HG02981 (cell line): ENCODE data around the gene ALDH7A1.
"Not testable (repeated sequence)": the region's sequence is repeated elsewhere in the genome, so short reads cannot be mapped to it uniquely, and the experiment has no call there.

Source experiments
- ATAC-seq: cut with Tn5 transposase; IDR thresholded peaks from one replicate; pipeline ENCODE4 v1.9.1; 2021; ENCODE audit warnings: mild to moderate bottlenecking, moderate library complexity; ENCODE audit not compliant: unreplicated experiment

The ALDH7A1 gene

GRCh38 chr5:126535856-126536545 is 59.0 kb downstream of the ALDH7A1 start:
- ATAC-seq, result no peak

DNA sequence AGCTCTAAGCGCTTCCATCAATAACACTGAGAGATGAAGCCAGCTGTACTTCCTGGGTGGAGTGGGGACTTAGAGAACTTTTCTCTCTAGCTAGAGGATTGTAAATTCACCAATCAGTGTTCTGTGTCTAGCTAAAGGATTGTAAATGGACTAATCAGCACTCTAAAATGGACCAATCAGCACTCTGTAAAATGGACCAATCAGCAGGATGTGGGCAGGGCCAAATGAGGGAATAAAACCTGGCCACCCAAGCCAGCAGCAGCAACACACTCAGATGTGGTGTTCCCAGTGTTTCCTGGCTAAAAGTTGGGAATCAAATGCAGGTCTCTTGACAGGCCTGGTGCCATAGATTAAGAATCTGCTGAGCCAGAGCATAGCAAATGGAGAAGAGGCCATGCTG is 60.5 kb downstream of the ALDH7A1 start:
- no peak for ATAC-seq

DNA sequence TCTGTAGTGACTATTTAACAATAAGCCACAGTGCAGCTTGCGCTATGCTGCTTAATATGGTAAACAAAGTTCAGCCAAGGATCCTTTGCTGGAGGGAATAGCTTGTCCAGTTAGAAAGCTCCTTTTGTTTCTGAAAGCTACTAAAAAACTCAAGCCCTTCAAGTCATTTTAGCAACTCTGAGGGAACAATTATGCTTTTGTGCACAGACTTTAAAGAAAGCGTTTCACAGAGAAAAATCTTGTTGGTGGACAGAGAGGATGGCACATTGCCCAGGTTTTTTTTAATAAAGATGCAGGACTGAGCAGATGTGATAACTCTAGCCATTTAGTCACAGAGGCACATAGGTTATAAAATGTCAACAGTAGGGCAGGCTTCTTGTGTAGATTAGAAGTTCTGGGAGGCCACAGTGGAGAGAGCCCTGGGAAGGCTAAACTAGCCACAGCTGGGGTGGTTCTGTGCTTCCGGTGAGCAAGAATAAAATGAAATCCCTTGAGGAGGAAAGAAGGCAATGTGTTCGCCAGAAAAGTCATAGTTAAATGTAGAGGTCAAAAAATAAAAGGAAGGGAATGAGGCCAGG is 63.4 kb downstream of the ALDH7A1 start:
- no peak for ATAC-seq

DNA sequence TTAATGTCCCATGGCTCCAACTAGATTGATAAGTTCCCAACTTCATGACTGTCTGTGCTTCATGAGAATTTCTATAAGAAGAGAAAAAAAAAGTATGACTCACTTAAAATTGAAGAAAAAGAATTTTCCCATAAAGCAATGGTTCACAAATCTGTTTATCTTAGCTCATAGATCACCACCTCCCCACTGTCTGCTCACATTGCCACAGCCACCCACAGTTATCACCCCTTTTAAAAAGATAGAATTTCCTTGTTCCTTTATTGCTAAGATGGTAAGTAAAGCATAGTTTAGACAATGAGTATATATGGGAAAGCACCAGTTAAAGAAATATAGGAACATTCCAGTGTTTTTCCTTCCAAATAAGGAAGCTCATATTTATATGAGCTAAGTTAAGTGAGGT is 67.1 kb downstream of the ALDH7A1 start:
- no peak for ATAC-seq

DNA sequence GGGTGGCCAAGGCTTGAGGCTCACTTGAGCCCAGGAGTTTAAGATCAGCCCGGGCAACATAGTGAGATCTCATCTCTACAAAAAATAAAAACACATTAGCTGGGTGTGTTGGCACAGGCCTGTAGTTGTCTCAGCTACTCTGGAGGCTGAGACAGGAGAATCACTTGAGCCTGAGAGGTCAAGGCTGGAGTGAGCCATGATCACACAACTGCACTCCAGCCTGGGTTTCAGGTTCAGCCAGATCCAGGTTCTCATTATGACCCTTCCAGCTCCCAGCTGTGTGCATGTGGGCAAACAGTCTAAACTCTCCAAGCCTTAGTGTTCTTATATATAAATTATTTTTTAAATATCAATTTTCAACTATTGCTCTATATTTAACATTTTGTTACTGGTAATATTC is 67.9 kb downstream of the ALDH7A1 start:
- ATAC-seq, result no peak

- no peak for ATAC-seq
Observed at GRCh38 chr5:126526493-126526892, 68.5 kb downstream of the ALDH7A1 start.

GRCh38 chr5:126525630-126526245 is 69.3 kb downstream of the ALDH7A1 start:
- no peak for ATAC-seq

- ATAC-seq, result no peak
Observed at GRCh38 chr5:126523818-126524510, 71.1 kb downstream of the ALDH7A1 start.

GRCh38 chr5:126521130-126521529 is 73.9 kb downstream of the ALDH7A1 start:
- ATAC-seq, result no peak

DNA sequence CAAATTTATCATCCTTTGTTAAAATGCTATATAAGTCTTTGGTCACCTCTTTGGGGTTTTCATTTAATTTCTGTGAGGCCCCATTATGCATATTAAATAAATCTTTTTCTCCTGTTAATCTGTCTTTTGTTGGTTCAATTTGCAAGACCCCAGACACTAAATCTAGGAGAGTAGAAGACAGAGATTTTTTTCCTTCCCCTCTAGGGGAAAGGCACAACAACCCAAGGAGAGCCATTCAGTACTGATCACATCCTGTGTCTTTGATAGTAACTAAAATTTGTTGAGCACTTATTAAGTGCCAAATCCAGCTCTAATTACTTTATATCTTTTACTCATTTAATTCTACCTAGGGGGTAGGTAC is 74.4 kb downstream of the ALDH7A1 start:
- ATAC-seq, result no peak

DNA sequence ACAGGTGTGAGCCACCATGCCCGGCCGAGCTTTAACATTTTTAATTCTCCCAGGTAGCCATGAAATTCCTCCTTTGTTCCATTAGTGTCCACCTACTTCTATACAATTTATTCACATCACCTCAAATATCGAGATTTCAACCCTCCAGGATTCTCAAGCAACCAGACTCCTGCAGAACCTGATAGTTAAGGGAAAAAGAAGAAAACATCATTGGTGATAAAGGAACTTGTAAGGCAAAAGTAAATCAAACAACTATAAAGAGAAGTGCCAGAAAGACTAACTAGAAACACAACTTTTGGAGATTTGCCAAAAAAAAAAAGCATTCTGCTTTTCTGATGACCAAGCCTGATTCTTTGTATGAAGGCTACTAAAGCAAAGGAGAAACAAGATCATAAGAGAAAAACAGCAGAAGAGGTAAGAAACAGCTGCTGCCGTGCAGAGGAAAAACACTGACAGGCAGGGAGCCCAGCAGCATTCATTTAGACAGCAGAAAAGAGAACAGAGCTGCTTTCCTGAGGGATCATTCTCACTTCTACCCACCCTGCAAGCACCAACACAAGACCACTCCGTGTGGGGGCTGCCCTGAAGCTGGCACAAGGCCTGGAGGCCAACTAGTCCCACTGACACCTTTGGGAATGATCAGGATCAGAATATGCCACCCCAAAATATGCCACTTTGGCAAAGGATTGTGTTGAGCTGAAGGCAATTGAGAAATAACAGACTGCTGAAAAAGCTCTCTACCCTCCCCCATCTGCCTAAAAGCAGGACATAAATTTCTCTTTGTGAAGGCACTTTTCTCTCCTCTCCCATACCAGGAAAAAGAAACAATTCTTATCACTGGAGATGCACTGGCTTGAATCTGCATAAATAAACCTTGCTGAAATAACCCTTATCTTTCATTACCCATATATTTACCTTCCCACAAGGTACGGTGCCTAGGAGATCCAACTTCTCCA is 75.1 kb downstream of the ALDH7A1 start:
- no peak for ATAC-seq

- ATAC-seq, result not testable (repeated sequence)
Observed at GRCh38 chr5:126519223-126519622, 75.8 kb downstream of the ALDH7A1 start.

DNA sequence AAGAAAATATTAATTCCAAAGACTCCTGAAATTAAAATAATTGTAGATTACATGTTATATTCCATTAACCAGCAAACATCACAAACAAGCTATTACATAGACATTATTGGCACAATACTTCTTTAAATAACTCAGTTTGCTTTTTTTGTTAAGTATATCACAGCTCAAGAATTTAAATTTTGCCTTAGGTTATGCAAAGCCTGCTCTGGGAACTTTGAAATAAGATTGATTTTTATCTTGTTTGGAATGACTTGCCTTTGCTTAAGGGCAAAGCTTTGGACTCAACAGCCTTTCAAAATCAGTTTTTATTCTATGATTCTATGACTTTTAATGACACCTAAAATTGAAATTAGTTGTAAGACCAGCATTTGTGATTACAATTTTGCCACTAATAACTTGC is 78.2 kb downstream of the ALDH7A1 start:
- no peak for ATAC-seq

DNA sequence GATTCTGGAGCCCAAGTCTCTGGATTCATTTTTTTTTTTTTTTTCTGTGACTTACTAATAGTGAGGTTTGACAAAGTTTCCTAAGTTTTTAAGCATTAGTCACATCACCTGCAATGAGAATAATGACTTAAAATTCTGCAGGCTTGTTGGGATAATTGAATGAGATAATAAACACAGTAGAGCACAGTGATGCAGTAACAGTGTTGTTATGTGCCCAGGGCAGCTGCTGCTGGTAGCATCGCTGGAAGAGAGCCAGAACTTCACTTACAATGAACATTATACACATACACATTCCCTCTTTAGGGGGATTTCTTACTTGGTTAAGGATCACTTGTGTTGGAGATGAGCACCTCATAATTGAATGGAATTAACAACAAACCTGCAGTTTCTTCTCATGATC is 78.9 kb downstream of the ALDH7A1 start:
- no peak for ATAC-seq

DNA sequence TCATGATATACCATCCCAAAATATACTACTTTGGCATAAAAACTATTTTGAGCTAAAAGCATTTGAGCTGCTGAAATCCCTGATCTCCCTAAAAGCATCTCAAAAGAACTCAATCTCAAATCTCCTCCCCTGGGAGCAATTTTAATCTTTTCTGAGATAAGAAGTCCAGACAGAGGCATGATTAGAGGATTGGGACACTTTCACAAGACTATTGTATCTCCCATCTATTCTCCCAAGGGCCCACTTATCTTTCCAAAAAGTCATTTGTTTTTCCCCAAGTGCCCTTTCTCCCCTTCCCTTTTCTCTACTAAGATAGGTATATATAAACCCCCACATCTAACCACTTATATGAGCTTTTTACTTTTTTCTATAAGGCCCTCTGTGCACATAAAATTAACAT is 79.7 kb downstream of the ALDH7A1 start:
- ATAC-seq, result no peak

DNA sequence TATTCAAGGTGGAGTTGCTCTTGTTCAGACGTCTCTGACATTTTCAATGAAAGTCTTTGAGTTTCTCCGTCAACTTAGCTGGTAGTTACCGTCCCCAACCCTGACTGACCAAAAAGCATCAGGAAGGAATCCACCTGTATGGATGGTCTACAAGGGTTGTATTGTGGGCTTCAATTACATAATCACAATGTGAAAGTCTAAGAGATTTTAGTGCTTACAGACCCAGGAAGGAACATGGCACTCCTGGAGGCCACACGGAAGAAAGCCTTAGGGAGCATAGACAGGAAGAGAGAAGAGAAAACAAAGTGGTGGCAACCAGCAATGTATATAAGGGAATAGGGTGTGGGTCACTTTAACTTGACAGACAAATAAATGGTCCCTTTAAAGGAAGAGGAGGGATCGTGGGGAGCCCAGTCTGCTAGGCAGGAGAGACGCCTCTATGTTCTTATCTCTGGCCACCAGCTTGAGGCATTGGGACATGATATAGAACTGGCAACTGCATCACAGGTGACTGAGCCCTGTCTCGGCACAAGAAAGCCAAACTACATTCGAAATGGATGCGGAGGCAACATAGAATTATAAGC is 80.4 kb downstream of the ALDH7A1 start:
- ATAC-seq, result no peak

DNA sequence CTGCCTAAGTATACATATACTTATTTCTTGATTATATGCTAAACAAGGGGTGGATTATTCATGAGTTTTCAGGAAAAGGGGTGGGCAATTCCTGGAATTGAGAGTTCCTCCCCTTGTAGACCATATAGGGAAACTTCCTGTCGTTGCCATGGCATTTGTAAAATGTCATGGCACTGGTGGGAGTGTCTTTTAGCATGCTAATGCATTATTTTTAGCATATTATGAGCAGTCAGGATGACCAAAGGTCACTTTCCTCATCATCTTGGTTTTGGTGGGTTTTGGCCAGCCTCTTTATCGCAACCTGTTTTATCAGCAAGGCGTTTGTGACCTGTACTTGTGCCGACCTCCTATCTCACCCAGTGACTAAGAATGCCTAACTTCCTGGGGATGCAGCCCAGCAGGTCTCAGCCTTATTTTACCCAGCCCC is 80.9 kb downstream of the ALDH7A1 start:
- no peak for ATAC-seq

DNA sequence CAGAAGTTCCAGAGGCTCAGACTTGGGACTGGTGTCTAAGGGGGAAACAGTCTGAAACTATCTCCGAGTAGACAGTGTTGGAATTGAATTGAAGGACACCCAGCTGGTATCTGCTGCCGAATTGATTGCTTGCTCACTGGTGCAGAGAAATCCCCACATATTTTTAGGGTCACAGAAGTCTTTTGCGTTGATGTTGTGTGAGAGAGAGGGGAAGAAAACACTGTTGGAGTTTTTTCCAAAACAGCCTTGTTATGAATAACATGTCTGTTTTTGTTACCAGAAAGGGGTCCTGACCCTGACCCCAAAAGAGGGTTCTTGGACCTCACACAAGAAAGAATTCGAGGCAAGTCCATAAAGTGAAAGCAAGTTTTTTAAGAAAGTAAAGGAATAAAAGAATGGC is 81.3 kb downstream of the ALDH7A1 start:
- ATAC-seq, result no peak

GRCh38 chr5:126513302-126513701 is 81.7 kb downstream of the ALDH7A1 start:
- no peak for ATAC-seq

- ATAC-seq, result no peak
Observed at GRCh38 chr5:126512451-126512850, 82.6 kb downstream of the ALDH7A1 start.
